A549 (cell line): ENCODE results near the gene WDR45. TPM values are rescaled to one million over a fixed set of nuclear protein-coding genes. Genes with fewer than 3 reads are reported as not detected.

Experiments
- ATAC-seq, 2 experiments: fragments of 200-7000 bp in 1 of 2; fragments of >200 bp in 1 of 2; cut with Nextera tagmentation in 1 of 2; cut with Tn5 transposase in 1 of 2; 3 replicates each; pipeline versions ENCODE4 v1.8.0 to v1.9.1; 2018 to 2020; ENCODE audit warnings: mild to moderate bottlenecking in 1 of 2, moderate library complexity in 1 of 2
- CTCF ChIA-PET: fragments of 300-600 bp; sonication (Branson Sonifier 250); formaldehyde crosslinking; extraction: SDS; loops from one replicate; lab custom pipeline; 2021; ENCODE audit warnings: antibody characterized with exemption, inconsistent platforms; lab: Yijun Ruan, JAX
- POLR2A ChIA-PET: fragments of 350-600 bp; formaldehyde crosslinking; extraction: SDS; loops from one replicate; lab custom pipeline; 2021; ENCODE audit warnings: antibody characterized with exemption, inconsistent platforms; lab: Yijun Ruan, JAX
- DNase-seq, 2 experiments: peaks; one replicate each; pipeline versions ENCODE4 v3.0.0 to v3.0.0-alpha.2; 2011 to 2016; ENCODE audit warnings: low read depth in 1 of 2, low spot score in 1 of 2
- FAIRE-seq: peaks from 2 replicates; lab custom pipeline; 2011; peaks lifted over from hg19 to GRCh38; lab: Jason Lieb, UNC
- H3K27ac ChIP-seq, 2 experiments: fragments of >200 bp; sonication (Bioruptor Twin); formaldehyde crosslinking; 3 replicates each; pipeline ENCODE4 v1.5.1; 2016 to 2017
- H3K4me1 ChIP-seq: fragments of >200 bp; sonication (Bioruptor Twin); formaldehyde crosslinking; 3 replicates; pipeline ENCODE4 v1.6.1; 2016
- H3K4me2 ChIP-seq: fragments of >200 bp; sonication (Bioruptor Twin); formaldehyde crosslinking; 3 replicates; pipeline ENCODE4 v1.6.1; 2016
- H3K4me3 ChIP-seq: fragments of >200 bp; sonication (Bioruptor Twin); formaldehyde crosslinking; 3 replicates; pipeline ENCODE4 v1.5.1; 2016
- H3K9me3 ChIP-seq: fragments of >200 bp; sonication (Bioruptor Twin); formaldehyde crosslinking; 3 replicates; pipeline ENCODE4 v1.6.1; 2016
- BHLHE40 ChIP-seq: IDR thresholded peaks from 2 replicates; pipeline ENCODE4 v1.6.1; 2012; ENCODE audit warnings: low read depth, low read length, inconsistent platforms
- CBX2 ChIP-seq: fragments of 200-600 bp; sonication (generic); IDR thresholded peaks from 2 replicates; pipeline ENCODE4 v1.6.1; 2016; ENCODE audit warnings: low read depth, mild to moderate bottlenecking, borderline replicate concordance
- CBX8 ChIP-seq: fragments of 200-600 bp; sonication (generic); IDR thresholded peaks from 2 replicates; pipeline ENCODE4 v1.6.1; 2016
- EHF ChIP-seq: fragments of 250-450 bp; sonication (Bioruptor Pico); IDR thresholded peaks from 2 replicates; pipeline ENCODE4 v1.5.0; 2020; ENCODE audit warnings: mild to moderate bottlenecking
- EHMT2 ChIP-seq: fragments of 200-600 bp; sonication (generic); IDR thresholded peaks from 2 replicates; pipeline ENCODE4 v1.6.1; 2016; ENCODE audit warnings: antibody characterized with exemption, low read depth, mild to moderate bottlenecking, moderate library complexity
- ELK1 ChIP-seq: fragments of 150-350 bp; IDR thresholded peaks from 2 replicates; pipeline ENCODE4 v1.6.1; 2014; ENCODE audit warnings: low read depth, mild to moderate bottlenecking, low read length
- EP300 ChIP-seq, 2 experiments: fragments of >200 bp; sonication (Bioruptor Twin); formaldehyde crosslinking; IDR thresholded peaks; 2 replicates in 1 of 2; 3 replicates in 1 of 2; pipeline ENCODE4 v1.6.1; 2016 to 2017
- ESRRA ChIP-seq: fragments of 150-350 bp; IDR thresholded peaks from 2 replicates; pipeline ENCODE4 v1.6.1; 2014; ENCODE audit warnings: mild to moderate bottlenecking, low read length, borderline replicate concordance
- FOSB ChIP-seq: fragments of 250-450 bp; sonication (Bioruptor Pico); IDR thresholded peaks from 2 replicates; pipeline ENCODE4 v1.5.0; 2020; ENCODE audit warnings: mild to moderate bottlenecking, moderate library complexity
- FOXS1 ChIP-seq: fragments of 250-450 bp; sonication (Bioruptor Pico); IDR thresholded peaks from 2 replicates; pipeline ENCODE4 v1.5.0; 2020; ENCODE audit warnings: mild to moderate bottlenecking, moderate library complexity
- HDAC2 ChIP-seq: fragments of 200-600 bp; sonication (generic); IDR thresholded peaks from 2 replicates; pipeline ENCODE4 v1.6.1; 2016
- HEYL ChIP-seq: fragments of 250-450 bp; sonication (Bioruptor Pico); IDR thresholded peaks from 2 replicates; pipeline ENCODE4 v1.8.0; 2021; ENCODE audit warnings: mild to moderate bottlenecking, moderate library complexity
- HOXA7 ChIP-seq: fragments of 250-450 bp; sonication (Bioruptor Pico); IDR thresholded peaks from 2 replicates; pipeline ENCODE4 v1.5.0; 2020; ENCODE audit warnings: mild to moderate bottlenecking, moderate library complexity
- JUN ChIP-seq, 2 experiments: fragments of >200 bp; sonication (Bioruptor Twin); formaldehyde crosslinking; IDR thresholded peaks; 2 replicates in 1 of 2; 3 replicates in 1 of 2; pipeline ENCODE4 v1.6.1; 2016 to 2017
- KDM1A ChIP-seq: fragments of 200-600 bp; sonication (generic); IDR thresholded peaks from 2 replicates; pipeline ENCODE4 v1.6.1; 2016; ENCODE audit warnings: low read depth, mild to moderate bottlenecking
- KDM5A ChIP-seq: fragments of 200-600 bp; sonication (generic); IDR thresholded peaks from 2 replicates; pipeline ENCODE4 v1.6.1; 2016; ENCODE audit warnings: antibody characterized with exemption, mild to moderate bottlenecking
- MAFK ChIP-seq: fragments of 450-650 bp; IDR thresholded peaks from 2 replicates; pipeline ENCODE4 v1.6.1; 2014; ENCODE audit not compliant: partially characterized antibody
- MAX ChIP-seq: IDR thresholded peaks from 2 replicates; pipeline ENCODE4 v1.6.1; 2012
- MAZ ChIP-seq: fragments of 150-350 bp; IDR thresholded peaks from 2 replicates; pipeline ENCODE4 v1.6.1; 2014; ENCODE audit warnings: antibody characterized with exemption, low read depth, low read length, borderline replicate concordance
- NFE2L2 ChIP-seq: fragments of 150-350 bp; conservative IDR thresholded peaks from 2 replicates; pipeline ENCODE4 v1.6.1; 2014; ENCODE audit warnings: low read length
- RAD21 ChIP-seq, 2 experiments: fragments of >200 bp in 1 of 2; sonication (Bioruptor Twin) in 1 of 2; formaldehyde crosslinking in 1 of 2; IDR thresholded peaks in 1 of 2; conservative IDR thresholded peaks in 1 of 2; 2 replicates in 1 of 2; 3 replicates in 1 of 2; pipeline ENCODE4 v1.6.1; 2012 to 2018; ENCODE audit warnings: inconsistent platforms in 1 of 2
- RARB ChIP-seq: fragments of 250-450 bp; sonication (Bioruptor Pico); IDR thresholded peaks from 2 replicates; pipeline ENCODE4 v1.8.0; 2021; ENCODE audit warnings: mild to moderate bottlenecking, moderate library complexity
- RCOR1 ChIP-seq: fragments of 150-350 bp; IDR thresholded peaks from 2 replicates; pipeline ENCODE4 v1.6.1; 2014; ENCODE audit warnings: antibody characterized with exemption, low read length, low read depth
- SMC3 ChIP-seq: fragments of >200 bp; sonication (Bioruptor Twin); formaldehyde crosslinking; IDR thresholded peaks from 3 replicates; pipeline ENCODE4 v1.6.1; 2018; ENCODE audit warnings: inconsistent platforms
- SREBF2 ChIP-seq: fragments of 450-650 bp; IDR thresholded peaks from 2 replicates; pipeline ENCODE4 v1.6.1; 2014; ENCODE audit warnings: mild to moderate bottlenecking, moderate library complexity
- TFCP2L1 ChIP-seq: fragments of 250-450 bp; sonication (Bioruptor Pico); IDR thresholded peaks from 2 replicates; pipeline ENCODE4 v1.5.0; 2021; ENCODE audit warnings: mild to moderate bottlenecking
- ZC3H11A ChIP-seq: fragments of 450-650 bp; IDR thresholded peaks from 2 replicates; pipeline ENCODE4 v1.6.1; 2014; ENCODE audit warnings: antibody characterized with exemption, mild to moderate bottlenecking
- ZFP36 ChIP-seq: fragments of 450-650 bp; IDR thresholded peaks from 2 replicates; pipeline ENCODE4 v1.6.1; 2014; ENCODE audit warnings: borderline replicate concordance; ENCODE audit not compliant: partially characterized antibody
- ZNF302 ChIP-seq: fragments of 250-450 bp; sonication (Bioruptor Pico); IDR thresholded peaks from 2 replicates; pipeline ENCODE4 v1.9.0; 2021; ENCODE audit warnings: inconsistent platforms, mild to moderate bottlenecking, moderate library complexity
- ZSCAN20 ChIP-seq: fragments of 250-450 bp; sonication (Bioruptor Pico); IDR thresholded peaks from 2 replicates; pipeline ENCODE4 v1.8.0; 2022; ENCODE audit warnings: mild to moderate bottlenecking, moderate library complexity
- WGBS: methylation state at CpG from one replicate; pipeline ENCODE4 v1.1.6; 2017; ENCODE audit errors: missing lambda C conversion rate; 5-methylcytosine and 5-hydroxymethylcytosine counted together
- polyA plus RNA-seq, 4 experiments: library from polyadenylated mRNA; depleted of rRNA in 3 of 4; stranded (reverse); fragments of >200 nt; fragmentation: RNase III in 1 of 4; extraction: RNeasy Plus Mini Kit Qiagen cat#74134 plus additional on column Dnase treatment in 1 of 4; gene quantifications; 2 replicates in 3 of 4; 3 replicates in 1 of 4; pipeline ENCODE4 v1.2.3, GENCODE V29; 2011 to 2017
- TF ChIP-seq, protein P1 (sequence below): IDR thresholded peaks from 2 replicates; pipeline ENCODE4 v1.6.1; 2012; ENCODE audit warnings: low read depth, borderline replicate concordance
- TF ChIP-seq, protein P2 (sequence below): fragments of >200 bp; sonication (Bioruptor Twin); formaldehyde crosslinking; IDR thresholded peaks from 3 replicates; pipeline ENCODE4 v1.5.1; 2016
- TF ChIP-seq, protein P3 (sequence below): fragments of >200 bp; sonication (Bioruptor Twin); formaldehyde crosslinking; IDR thresholded peaks from 2 replicates; pipeline ENCODE4 v1.6.1; 2016
- TF ChIP-seq, protein P4 (sequence below): IDR thresholded peaks from 2 replicates; pipeline ENCODE4 v1.6.1; 2012
- TF ChIP-seq, protein P5 (sequence below): fragments of >200 bp; sonication (Bioruptor Twin); formaldehyde crosslinking; IDR thresholded peaks from 3 replicates; pipeline ENCODE4 v1.6.1; 2016

The WDR45 gene
- polyA plus RNA-seq, 2 of the 4 experiments (the other 2 are of a cell fraction), result 37.7 to 55.5 TPM

DNA sequence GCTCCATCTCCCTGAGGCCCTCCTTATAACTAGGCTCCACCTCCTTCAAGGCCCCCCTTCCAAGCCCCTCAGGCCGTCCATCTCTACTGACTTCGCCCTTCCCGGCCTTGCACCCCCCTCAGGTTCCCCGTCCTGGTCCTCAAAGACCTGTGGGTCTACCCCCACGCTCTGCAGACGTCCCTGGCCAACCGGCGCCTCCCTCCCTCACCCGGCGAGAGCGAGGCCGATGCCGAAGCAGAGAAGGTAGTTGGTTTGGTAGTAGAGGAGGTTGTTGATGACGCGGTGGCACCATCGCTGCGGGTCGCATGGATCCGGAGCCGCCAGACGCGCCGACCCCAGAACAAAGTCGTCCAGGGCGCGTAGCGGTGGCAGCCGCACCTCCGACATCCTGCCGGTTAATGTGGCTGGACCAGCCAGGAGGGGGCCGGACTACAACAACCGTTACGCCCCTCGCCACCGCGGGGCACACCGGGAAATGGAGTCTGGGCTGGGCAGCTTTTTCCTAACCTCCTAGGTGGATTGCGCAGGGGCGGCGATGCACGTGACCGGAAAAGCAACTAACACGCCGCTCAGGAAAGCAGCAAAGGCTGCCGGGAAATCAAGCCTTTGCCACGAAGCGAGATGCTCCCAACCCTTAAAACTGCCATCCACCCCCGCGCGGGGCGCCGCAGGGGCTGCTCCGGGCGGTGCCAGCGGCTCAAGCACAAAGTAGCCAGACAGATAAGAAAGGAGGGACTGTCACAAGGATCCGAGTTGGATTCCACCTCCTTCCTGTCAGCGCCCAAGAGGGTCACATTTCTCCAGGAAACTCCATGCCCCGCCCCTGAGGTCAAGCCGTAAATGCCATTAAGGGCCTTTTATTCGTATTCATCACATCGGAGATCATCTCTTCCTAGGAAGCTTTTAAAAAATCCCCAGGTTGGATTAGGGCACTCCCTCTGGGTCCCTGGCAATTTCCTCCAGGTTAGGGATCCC lies 5.8 kb downstream of the WDR45 start, which contains the start of gene PRAF2:
PRAF2 (minus strand) TSS at position 402 of the 975 bp plus-strand sequence; CDS start at position 387, 15 bp downstream.
- FAIRE-seq (peak; percentile 73), DNase-seq (peak; percentile 93 to 94), ATAC-seq (peak; percentile 89 to 97)
- 17% methylated on average over 14 of the region's 61 CpGs for WGBS
- Histone ChIP-seq H3K4me1 (peaks cover 13% of the 10 kb centered on the region; the same call in 2 of the 3 replicates), H3K9me3 (no peaks in the 10 kb centered on the region), H3K27ac (peak within 1 kb of the TSS; percentile 80 to 84), H3K4me3 (peak within 1 kb of the TSS; percentile 69), H3K4me2 (peak within 1 kb of the TSS; percentile 90)
- CTCF ChIA-PET, result interaction anchor here (1.2 kb wide), 1 partner anchor 30 kb away, joined by 3 read pairs; no protein-coding TSS in a partner anchor
- POLR2A ChIA-PET, result interaction anchor here (0.8 to 1.0 kb wide), 3 partner anchors 30 to 117 kb away, joined by 3 to 5 read pairs (median 3); no protein-coding TSS in a partner anchor
- TF ChIP-seq SREBF2, result no peak
- TF ChIP-seq RCOR1, result no peak
- TF ChIP-seq ZSCAN20, result peak; percentile 92; the same call in 1 of the 2 replicates
- TF ChIP-seq FOSB (CRISPR knock-in tag), result peak; percentile 90; the same call in 1 of the 2 replicates
- TF ChIP-seq MAZ, result no peak
- TF ChIP-seq KDM1A, result no peak
- peak; percentile 96 for TF ChIP-seq ZNF302 (CRISPR knock-in tag)
- no peak for TF ChIP-seq ESRRA
- TF ChIP-seq CBX2, result no peak
- TF ChIP-seq SMC3, result no peak
- peak; percentile 87 for TF ChIP-seq HOXA7 (CRISPR knock-in tag)
- no peak for TF ChIP-seq ELK1
- TF ChIP-seq RARB, result peak; percentile 81
- no peak for TF ChIP-seq EHMT2
- TF ChIP-seq FOXS1, result peak; percentile 82
- TF ChIP-seq, protein P1, sequence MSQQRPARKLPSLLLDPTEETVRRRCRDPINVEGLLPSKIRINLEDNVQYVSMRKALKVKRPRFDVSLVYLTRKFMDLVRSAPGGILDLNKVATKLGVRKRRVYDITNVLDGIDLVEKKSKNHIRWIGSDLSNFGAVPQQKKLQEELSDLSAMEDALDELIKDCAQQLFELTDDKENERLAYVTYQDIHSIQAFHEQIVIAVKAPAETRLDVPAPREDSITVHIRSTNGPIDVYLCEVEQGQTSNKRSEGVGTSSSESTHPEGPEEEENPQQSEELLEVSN, result peak; percentile 97
- peak; percentile 99 for TF ChIP-seq MAX
- TF ChIP-seq RAD21 (conservative IDR thresholded peaks at IDR 0.05 in 1 of 2, IDR thresholded peaks at IDR 0.05 in 1 of 2), result 0 out of 5 replicates have a peak, but pooled peaks of 1 of the 2 experiments have one; percentile 10
- no peak for TF ChIP-seq MAFK
- TF ChIP-seq KDM5A, result no peak
- peak; percentile 56 for TF ChIP-seq BHLHE40
- TF ChIP-seq EP300 (IDR thresholded peaks at IDR 0.05), result no peak
- TF ChIP-seq, protein P2, sequence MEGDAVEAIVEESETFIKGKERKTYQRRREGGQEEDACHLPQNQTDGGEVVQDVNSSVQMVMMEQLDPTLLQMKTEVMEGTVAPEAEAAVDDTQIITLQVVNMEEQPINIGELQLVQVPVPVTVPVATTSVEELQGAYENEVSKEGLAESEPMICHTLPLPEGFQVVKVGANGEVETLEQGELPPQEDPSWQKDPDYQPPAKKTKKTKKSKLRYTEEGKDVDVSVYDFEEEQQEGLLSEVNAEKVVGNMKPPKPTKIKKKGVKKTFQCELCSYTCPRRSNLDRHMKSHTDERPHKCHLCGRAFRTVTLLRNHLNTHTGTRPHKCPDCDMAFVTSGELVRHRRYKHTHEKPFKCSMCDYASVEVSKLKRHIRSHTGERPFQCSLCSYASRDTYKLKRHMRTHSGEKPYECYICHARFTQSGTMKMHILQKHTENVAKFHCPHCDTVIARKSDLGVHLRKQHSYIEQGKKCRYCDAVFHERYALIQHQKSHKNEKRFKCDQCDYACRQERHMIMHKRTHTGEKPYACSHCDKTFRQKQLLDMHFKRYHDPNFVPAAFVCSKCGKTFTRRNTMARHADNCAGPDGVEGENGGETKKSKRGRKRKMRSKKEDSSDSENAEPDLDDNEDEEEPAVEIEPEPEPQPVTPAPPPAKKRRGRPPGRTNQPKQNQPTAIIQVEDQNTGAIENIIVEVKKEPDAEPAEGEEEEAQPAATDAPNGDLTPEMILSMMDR, result no peak
- TF ChIP-seq, protein P3, sequence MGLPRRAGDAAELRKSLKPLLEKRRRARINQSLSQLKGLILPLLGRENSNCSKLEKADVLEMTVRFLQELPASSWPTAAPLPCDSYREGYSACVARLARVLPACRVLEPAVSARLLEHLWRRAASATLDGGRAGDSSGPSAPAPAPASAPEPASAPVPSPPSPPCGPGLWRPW, result no peak
- TF ChIP-seq NFE2L2, result no peak
- TF ChIP-seq HEYL (CRISPR knock-in tag), result peak; percentile 86
- TF ChIP-seq, protein P4, sequence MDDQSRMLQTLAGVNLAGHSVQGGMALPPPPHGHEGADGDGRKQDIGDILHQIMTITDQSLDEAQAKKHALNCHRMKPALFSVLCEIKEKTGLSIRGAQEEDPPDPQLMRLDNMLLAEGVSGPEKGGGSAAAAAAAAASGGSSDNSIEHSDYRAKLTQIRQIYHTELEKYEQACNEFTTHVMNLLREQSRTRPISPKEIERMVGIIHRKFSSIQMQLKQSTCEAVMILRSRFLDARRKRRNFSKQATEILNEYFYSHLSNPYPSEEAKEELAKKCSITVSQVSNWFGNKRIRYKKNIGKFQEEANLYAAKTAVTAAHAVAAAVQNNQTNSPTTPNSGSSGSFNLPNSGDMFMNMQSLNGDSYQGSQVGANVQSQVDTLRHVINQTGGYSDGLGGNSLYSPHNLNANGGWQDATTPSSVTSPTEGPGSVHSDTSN, result peak; percentile 70; the same call in 1 of the 2 replicates
- no peak for TF ChIP-seq ZFP36
- no peak for TF ChIP-seq CBX8
- no peak for TF ChIP-seq HDAC2
- TF ChIP-seq JUN (IDR thresholded peaks at IDR 0.05), result peak; percentile 50 to 86; a peak in 4 of 5 replicates
- no peak for TF ChIP-seq ZC3H11A
- peak; percentile 77; the same call in 1 of the 2 replicates for TF ChIP-seq TFCP2L1 (CRISPR knock-in tag)
- TF ChIP-seq, protein P5, sequence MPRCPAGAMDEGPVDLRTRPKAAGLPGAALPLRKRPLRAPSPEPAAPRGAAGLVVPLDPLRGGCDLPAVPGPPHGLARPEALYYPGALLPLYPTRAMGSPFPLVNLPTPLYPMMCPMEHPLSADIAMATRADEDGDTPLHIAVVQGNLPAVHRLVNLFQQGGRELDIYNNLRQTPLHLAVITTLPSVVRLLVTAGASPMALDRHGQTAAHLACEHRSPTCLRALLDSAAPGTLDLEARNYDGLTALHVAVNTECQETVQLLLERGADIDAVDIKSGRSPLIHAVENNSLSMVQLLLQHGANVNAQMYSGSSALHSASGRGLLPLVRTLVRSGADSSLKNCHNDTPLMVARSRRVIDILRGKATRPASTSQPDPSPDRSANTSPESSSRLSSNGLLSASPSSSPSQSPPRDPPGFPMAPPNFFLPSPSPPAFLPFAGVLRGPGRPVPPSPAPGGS, result peak; percentile 42; the same call in 1 of the 3 replicates
- TF ChIP-seq EHF (CRISPR knock-in tag), result peak; percentile 95
